MG63 (cell line): Measurements from ENCODE around the gene NLRP9. TPM values are rescaled to one million over a fixed set of nuclear protein-coding genes. Genes with fewer than 3 reads are reported as not detected.

Experiments used
- DNase-seq: peaks from one replicate; pipeline ENCODE4 v3.0.0-alpha.2; 2020
- H3K27me3 ChIP-seq: fragments of 250-450 bp; sonication (Bioruptor Pico); 2 replicates; pipeline ENCODE4 v1.5.1; 2020; ENCODE audit warnings: mild to moderate bottlenecking, moderate library complexity
- H3K36me3 ChIP-seq: fragments of 250-450 bp; sonication (Bioruptor Pico); 2 replicates; pipeline ENCODE4 v1.5.1; 2020; ENCODE audit warnings: mild to moderate bottlenecking, moderate library complexity
- H3K4me3 ChIP-seq: fragments of 250-450 bp; sonication (Bioruptor Pico); 2 replicates; pipeline ENCODE4 v1.5.1; 2020; ENCODE audit warnings: mild to moderate bottlenecking, moderate library complexity
- H3K9me3 ChIP-seq: fragments of 250-450 bp; sonication (Bioruptor Pico); 2 replicates; pipeline ENCODE4 v1.5.1; 2020; ENCODE audit warnings: mild to moderate bottlenecking, moderate library complexity
- total RNA-seq: library from RNA; depleted of rRNA; stranded (reverse); fragments of >200 nt; shearing (Covaris generic); gene quantifications from 2 replicates; pipeline ENCODE4 v1.2.3, GENCODE V29; 2014; ENCODE audit warnings: low replicate concordance

Gene NLRP9
- total RNA-seq, 1 experiment from 2014 or later: not detected

- Histone ChIP-seq H3K36me3 (peaks cover 80% of the 10 kb centered on the region), H3K9me3 (no peaks in the 10 kb centered on the region), H3K27me3 (no peaks in the 10 kb centered on the region), H3K4me3 (no peak overlapping the region)
- DNase-seq: peak; percentile 26
Observed at GRCh38 chr19:55670280-55671053, 67.7 kb downstream of the NLRP9 start.

- DNase-seq: no peak
- no peaks in the 10 kb centered on the region for H3K27me3 ChIP-seq
- no peak overlapping the region for H3K4me3 ChIP-seq
- H3K9me3 ChIP-seq: no peaks in the 10 kb centered on the region
- peaks cover 82% of the 10 kb centered on the region for H3K36me3 ChIP-seq
Observed at GRCh38 chr19:55669418-55670279, 68.6 kb downstream of the NLRP9 start.

GRCh38 chr19:55668603-55669348 lies 69.4 kb downstream of the NLRP9 start:
- Histone ChIP-seq H3K4me3 (no peak overlapping the region), H3K9me3 (no peaks in the 10 kb centered on the region), H3K27me3 (no peaks in the 10 kb centered on the region), H3K36me3 (peaks cover 86% of the 10 kb centered on the region)
- no peak for DNase-seq

GRCh38 chr19:55667958-55668357 lies 70.2 kb downstream of the NLRP9 start:
- H3K27me3 ChIP-seq: no peaks in the 10 kb centered on the region
- peaks cover 86% of the 10 kb centered on the region for H3K36me3 ChIP-seq
- H3K9me3 ChIP-seq: no peaks in the 10 kb centered on the region
- no peak overlapping the region for H3K4me3 ChIP-seq
- DNase-seq: no peak

GRCh38 chr19:55667511-55667910 lies 70.7 kb downstream of the NLRP9 start:
- no peak for DNase-seq
- Histone ChIP-seq H3K36me3 (peaks cover 86% of the 10 kb centered on the region), H3K4me3 (no peak overlapping the region), H3K9me3 (no peaks in the 10 kb centered on the region), H3K27me3 (no peaks in the 10 kb centered on the region)

- H3K36me3 ChIP-seq: peaks cover 84% of the 10 kb centered on the region
- H3K27me3 ChIP-seq: no peaks in the 10 kb centered on the region
- no peaks in the 10 kb centered on the region for H3K9me3 ChIP-seq
- no peak for DNase-seq
- H3K4me3 ChIP-seq: no peak overlapping the region
Observed at GRCh38 chr19:55667006-55667381, 71.2 kb downstream of the NLRP9 start.

GRCh38 chr19:55666343-55667005 lies 71.7 kb downstream of the NLRP9 start:
- H3K9me3 ChIP-seq: no peaks in the 10 kb centered on the region
- no peaks in the 10 kb centered on the region for H3K27me3 ChIP-seq
- DNase-seq: no peak
- H3K36me3 ChIP-seq: peaks cover 85% of the 10 kb centered on the region
- H3K4me3 ChIP-seq: no peak overlapping the region

- peaks cover 89% of the 10 kb centered on the region for H3K36me3 ChIP-seq
- no peak overlapping the region for H3K4me3 ChIP-seq
- H3K9me3 ChIP-seq: no peaks in the 10 kb centered on the region
- no peaks in the 10 kb centered on the region for H3K27me3 ChIP-seq
- no peak for DNase-seq
Observed at GRCh38 chr19:55663846-55664536, 74.2 kb downstream of the NLRP9 start.

- peaks cover 87% of the 10 kb centered on the region for H3K36me3 ChIP-seq
- H3K9me3 ChIP-seq: no peaks in the 10 kb centered on the region
- H3K4me3 ChIP-seq: no peak overlapping the region
- DNase-seq: no peak
- no peaks in the 10 kb centered on the region for H3K27me3 ChIP-seq
Observed at GRCh38 chr19:55661826-55662225, 76.4 kb downstream of the NLRP9 start.

- H3K9me3 ChIP-seq: no peaks in the 10 kb centered on the region
- no peak for DNase-seq
- H3K36me3 ChIP-seq: peaks cover 87% of the 10 kb centered on the region
- H3K4me3 ChIP-seq: no peak overlapping the region
- H3K27me3 ChIP-seq: no peaks in the 10 kb centered on the region
Observed at GRCh38 chr19:55660991-55661390, 77.2 kb downstream of the NLRP9 start.

- Histone ChIP-seq H3K4me3 (no peak overlapping the region), H3K36me3 (peaks cover 88% of the 10 kb centered on the region), H3K27me3 (no peaks in the 10 kb centered on the region), H3K9me3 (no peaks in the 10 kb centered on the region)
- no peak for DNase-seq
Observed at GRCh38 chr19:55660404-55660803, 77.8 kb downstream of the NLRP9 start.

GRCh38 chr19:55659822-55660221 lies 78.4 kb downstream of the NLRP9 start:
- Histone ChIP-seq H3K4me3 (no peak overlapping the region), H3K9me3 (no peaks in the 10 kb centered on the region), H3K27me3 (no peaks in the 10 kb centered on the region), H3K36me3 (peaks cover 87% of the 10 kb centered on the region)
- DNase-seq: no peak

GRCh38 chr19:55658846-55659459 lies 79.2 kb downstream of the NLRP9 start:
- Histone ChIP-seq H3K9me3 (no peaks in the 10 kb centered on the region), H3K36me3 (peaks cover 78% of the 10 kb centered on the region), H3K27me3 (no peaks in the 10 kb centered on the region), H3K4me3 (no peak overlapping the region)
- no peak for DNase-seq
